ENCODE results near the gene BSND.
"Not testable (repeated sequence)": the region's sequence is repeated elsewhere in the genome, so short reads cannot be mapped to it uniquely, and the experiment has no call there.

BSND gene

DNA sequence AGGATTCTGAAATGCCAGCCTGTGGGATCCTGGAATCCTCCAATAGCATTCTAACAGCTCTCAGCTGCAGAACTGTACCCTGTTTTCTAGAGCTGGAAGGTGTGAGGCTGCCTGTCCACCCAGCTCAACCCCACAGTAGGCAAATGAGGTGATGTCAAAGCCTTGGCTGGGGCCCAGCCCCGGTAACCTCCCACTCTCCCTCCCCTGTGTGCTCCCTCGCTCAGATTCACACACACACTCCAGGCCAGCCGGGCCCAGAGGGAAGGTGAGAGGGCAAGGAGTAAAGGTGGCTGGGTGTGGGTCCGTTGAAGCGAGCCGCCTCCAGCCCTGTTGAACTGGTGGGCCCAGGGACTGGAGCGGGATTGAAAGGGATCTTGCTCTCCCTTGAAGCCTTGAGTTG is at the start of gene BSND:
BSND (plus strand) TSS at position 257 of the 400 bp plus-strand sequence. CDS start 254 bp downstream, outside the sequence.
- DNase-seq: no peak

DNA sequence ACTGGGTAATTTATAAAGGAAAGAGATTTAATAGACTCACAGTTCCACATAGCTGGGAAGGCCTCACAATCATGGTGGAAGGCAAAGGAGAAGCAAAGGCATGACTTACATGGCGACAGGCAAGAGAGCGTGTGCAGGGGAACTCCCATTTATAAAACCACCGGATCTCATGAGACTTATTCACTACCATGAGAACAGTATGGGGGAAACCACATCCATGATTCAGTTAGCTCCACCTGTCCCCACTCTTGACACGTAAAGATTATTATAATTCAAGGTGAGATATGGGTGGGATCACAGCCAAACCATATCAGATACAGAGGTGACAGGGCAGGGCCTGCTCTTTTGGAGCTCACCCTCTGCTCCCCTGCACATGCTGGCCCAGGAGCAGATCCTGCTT is 49.7 kb upstream of the BSND start:
- DNase-seq: no peak

DNA sequence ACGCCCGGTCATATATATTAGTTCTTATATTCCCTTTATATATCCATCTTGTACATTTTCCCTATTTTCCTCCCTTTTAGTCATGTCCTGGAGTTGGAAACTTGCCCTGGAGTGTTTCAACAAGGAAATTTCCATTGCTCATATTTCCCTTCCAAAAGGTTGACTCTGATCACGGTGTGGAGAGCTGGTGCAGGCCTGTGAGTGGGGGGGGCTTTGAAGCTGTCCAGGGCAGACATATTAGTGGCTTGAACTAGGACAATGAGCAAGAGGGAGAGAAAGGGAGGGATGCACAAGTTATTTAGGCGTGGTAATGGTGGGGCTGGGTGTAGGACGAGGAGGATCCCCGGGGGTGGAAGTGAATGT is 48.7 kb upstream of the BSND start:
- no peak for DNase-seq

DNA sequence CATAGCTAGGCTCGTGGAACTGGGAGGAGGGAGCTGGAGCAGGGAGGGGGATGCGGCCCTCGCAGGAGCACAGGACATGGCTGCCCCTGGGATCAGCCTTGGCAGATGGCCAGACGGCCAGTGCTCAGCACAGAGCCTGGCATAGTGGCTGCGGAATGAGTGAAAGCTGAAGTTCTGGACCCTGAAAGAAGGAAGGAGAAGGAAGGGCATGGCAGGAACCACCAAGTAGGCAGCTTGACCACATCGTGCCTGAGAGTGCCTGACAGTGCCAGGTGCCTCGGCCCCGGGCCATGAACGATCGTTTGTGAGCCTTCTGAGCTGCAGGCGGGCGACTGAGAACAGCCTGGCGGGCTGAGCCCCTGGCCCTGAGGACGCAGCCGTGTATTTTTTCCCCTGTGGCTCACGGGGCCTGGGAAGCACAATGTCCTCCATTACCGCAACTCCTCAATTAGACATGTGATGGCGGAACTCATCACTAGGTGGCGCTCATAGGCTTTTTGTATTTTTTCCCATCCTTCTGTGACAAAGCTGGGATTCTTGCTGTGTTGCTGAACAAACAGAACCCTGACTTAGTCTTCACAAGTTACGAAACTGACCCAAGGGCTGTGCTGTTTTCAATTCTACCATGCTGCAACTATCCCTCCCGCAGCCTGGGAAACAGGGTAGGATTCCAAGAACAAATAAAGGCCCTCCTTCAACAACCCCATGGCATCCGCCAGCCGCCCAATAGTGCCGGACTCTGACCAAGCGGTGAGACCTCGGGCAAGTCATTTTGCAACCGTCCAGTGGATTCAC is 48.2 kb upstream of the BSND start:
- DNase-seq: peak; percentile 8

DNA sequence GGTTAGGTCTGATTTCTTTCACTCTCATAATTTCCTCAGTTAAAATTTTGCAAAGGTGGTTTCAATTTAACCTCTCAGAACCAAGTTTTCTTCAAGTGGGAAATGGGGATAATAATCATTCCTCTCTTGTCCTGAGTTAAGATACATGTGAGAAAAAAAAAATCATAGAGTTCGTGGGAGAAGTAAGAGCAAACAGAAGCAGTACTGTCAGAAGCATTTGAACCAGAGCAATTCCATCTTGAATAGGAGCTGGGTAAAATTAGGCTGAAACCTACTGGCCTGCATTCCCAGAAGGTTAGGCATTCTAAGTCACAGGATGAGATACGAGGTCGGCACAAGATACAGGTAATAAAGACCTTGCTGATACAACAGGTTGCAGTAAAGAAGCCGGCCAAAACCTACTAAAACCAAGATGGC is 46.9 kb upstream of the BSND start:
- DNase-seq: no peak

DNA sequence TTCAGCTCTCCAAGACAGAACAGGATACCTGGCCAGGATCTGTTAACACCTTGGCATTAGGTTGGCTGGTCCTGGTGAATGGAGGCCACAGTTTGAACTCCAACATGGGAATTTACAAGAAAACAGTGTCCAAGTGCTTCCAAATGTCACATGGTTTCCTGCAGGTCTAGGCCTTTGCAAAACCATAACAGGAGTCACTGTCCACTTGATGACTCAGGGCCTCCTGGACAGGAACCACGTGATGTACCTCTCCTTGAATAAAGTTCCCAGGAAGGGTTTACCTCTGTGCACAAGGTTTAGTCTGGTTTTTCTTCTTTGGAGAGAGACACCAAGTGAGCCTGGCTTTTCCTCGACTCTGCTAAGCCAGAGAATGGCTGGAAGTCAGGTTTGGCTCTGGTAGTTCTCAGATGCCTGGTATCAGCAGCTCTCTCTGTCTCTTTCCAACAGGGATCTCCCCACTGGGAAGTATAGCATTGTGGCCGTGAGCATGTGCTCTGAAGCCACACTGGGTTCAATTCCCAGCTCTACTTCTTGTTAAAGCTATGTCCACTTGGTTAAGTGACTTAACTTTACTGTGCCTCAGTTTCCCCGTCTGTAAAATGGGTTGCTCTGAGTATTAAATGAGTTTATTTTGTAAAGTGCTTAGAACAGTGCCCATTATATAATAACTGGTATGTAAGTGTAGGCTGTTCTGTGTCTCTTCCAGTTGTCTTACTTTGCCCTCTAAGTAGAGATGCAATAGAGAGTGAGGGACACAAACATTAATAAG is 45.6 kb upstream of the BSND start:
- DNase-seq: no peak

DNA sequence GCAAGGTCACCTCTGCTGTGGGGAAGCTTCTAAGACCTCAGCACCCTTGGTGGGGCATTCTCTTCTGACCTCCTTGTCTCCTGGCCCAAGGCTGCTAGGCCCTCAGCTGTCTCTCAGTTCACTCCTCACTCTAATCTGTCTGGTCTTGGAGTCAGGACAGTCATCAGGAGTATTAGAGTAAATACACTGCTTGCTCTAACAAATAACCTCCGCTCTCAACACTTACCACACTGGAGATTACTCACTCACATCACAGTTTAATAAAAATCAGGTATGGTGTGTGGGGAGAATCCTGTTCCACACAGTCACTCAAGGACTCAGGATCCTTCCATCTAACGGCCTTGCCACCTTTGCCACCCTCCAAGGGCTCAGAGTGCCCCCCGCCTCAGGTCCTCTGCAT is 44.9 kb upstream of the BSND start:
- no peak for DNase-seq

DNA sequence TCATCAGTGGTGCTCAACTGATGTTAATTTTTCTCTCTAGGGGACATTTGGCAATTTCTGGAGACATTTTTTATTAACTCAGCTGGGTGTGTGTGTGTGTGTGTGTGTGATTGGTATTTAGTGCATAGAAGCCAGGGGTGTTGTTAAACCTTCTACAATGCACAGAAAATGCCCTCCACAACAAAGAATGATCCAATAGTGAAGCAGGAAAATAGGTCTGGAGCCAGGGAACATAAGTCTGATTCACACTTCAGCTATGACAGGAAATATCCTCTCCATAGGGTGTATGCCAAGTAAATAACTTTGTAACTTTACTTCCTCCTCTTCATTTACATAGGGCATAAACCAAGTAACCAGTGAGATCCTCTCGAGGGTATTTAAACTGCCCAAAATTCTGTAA is 43.4 kb upstream of the BSND start:
- DNase-seq: no peak

DNA sequence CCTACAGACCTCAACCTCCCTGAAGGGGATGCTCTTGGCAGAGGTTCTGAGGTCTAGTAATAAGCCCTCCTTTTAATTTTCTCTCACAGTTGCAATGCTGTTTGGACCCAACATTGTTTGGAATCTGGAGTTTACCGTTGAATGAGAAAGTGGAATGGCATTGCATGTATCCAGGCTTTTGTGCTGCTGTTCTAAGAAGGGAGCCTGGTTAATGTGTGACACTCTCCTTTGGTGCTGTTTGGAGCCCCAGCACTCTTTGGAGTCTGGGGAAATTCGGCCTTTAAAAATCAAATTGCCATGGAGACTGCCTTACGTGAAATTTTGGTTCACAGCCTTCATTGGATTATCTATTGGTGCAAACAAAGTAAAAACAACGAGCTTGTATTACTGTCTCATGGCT is 42.0 kb upstream of the BSND start:
- DNase-seq: no peak

DNA sequence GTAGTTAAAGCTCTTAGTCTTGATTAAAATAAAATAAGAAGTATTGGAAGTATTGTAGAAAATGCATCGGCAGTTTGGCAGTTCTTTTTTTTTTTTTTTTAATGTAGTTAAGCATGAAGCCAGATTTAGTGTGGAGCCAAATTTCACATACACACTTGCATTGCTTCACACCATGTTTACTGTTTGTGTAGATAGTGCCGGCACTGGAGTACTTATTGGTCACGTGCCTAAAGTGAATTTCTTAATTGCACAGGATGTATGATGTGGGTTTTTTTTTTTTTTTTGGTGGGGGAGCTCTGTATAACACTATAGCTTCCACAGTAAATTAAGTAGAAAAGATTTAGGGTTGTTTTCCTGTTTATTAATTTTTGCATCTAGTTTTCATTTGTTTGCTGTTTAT is 39.5 kb upstream of the BSND start:
- DNase-seq: no peak

DNA sequence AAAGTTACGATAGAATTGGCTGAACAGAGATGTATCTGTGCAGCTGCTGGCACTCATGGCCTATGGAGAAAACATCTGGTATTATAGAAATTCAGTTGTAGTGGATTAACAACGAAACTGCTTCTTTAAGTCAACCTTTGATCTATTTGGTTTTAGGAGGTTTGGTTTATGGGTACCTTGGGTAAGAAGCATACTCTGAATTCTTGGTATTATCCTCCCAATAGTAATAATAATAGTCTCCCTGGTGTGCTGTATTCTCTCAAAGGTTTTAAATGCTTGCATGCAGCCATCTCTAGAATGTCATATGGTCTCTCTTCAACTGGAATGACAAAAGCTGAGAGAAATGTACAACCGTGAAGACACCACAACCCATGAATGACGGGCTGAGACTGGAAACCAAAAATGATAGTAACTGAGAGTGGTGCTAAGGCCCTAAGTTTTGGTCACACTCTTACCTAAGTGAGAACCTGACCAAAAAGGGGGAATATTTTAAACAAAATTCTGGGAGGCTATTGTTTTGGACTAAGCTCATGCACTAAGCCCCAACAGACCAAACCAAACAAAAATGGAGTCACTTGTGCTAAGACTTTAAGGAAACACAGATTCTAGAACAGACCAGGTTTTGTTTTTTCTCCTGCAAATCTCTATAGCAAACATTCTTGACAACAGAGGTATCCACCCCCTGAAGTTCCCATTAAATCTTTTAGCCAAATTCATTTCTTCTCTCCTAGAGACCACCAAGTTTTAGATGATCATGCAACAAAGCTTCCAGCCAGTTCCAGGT is 35.9 kb upstream of the BSND start:
- DNase-seq: no peak

DNA sequence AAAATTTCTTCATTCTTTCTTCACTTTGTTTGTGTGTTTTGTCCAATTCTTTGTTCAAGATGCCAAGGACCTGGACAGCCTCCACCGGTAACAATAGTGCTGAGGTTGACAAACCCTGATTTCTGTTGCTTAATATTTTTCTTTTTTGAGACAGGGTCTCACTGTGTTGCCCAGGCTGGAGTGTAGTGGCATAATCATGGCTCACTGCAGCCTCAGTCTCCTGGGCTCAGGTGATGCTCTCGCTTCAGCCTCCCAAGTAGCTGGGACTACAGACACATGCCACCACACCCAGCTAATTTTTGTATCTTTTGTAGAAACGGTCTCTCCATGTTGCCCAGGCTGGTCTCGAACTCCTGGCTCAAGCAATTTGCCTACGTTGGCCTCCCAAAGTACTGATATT is 34.9 kb upstream of the BSND start:
- DNase-seq: not testable (repeated sequence)

DNA sequence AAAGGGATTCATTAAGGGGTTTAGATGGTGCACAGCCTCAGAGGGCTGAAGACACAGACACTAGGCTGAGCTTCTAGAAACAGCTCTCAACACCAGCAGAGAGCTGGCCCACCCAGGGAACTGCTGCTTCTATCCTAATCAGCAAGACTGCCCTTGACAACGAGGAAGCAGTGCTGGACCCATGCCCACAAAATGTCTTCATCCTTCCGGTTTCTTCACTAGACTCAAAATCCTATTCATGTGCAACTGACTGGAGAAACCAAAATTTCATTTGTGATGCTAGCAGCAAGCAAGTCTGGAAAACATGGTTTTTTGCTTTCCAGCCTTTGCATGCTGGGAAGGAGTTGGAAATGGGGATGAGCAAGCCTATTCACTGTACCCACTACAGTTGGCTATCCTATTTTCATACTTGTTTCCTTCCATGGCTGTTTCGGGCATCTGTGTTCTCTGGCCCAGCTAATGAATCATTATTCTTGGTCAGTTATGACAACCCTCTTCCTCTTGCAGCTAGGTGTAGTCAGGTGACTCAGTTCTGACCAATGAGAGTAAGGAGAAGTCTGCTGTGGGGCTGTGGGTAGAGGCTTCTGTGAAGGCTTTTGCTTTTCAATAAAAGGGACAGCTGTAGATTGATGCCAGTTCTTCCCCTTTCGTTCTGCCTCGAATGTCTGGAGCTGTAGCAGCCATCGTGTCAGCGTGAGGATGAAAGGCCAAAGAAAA is 33.0 kb upstream of the BSND start:
- DNase-seq: no peak

DNA sequence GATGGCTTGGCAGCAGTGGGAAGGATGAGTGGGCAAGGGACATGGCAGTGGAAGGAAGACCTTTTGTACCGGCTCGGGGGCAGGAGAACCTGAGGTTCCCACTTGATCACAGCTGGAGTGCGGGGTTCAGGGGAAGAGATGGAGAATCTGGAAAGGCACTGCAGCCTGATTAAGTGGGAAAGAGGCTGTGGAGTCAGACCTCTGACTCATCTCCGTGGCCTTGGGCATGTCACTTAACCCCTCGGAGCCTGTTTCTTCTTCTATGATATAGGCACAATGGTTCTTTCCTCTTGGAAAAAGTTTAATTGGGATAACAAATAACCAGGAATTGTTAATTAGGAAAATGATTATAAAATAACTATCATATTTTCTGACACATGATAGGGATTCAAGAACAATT is 31.4 kb upstream of the BSND start:
- no peak for DNase-seq

DNA sequence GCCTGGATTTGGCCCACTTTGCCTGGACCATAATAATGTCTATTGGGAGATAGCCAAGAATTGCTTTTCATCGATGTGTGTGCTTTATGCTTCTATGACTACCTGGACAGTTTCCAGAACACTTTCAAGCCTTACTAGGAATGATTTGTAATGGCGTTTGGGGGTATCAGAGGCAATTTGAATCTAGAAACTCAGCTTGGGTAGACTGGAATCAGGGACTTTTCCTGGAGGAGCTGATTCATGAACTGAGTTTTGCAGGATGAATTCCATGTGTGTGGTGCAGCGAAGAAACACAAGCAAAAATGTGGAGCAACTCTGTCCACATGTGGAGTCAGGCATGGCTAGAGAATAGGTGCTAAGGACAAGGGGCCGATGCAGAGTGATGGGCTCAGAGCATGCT is 30.2 kb upstream of the BSND start:
- no peak for DNase-seq

DNA sequence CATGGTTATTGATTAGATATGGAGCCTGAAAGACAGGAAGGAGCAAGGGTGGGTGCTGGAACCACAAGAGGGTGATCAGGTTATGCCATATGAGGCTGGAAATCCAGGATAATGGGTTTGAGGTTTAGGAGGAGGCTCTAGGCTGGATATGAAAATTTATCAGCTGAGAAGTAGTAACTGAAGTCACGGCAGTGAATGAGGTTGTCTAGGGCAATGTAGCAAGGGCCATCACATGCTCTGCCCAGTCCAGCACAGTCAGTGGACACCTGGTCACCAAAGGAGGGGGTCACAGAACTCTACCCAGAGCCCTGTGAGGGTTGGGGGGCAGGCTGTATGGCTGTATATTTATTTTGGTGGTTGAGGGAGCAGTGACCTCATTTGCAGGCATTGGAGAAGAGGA is 28.9 kb upstream of the BSND start:
- DNase-seq: no peak

DNA sequence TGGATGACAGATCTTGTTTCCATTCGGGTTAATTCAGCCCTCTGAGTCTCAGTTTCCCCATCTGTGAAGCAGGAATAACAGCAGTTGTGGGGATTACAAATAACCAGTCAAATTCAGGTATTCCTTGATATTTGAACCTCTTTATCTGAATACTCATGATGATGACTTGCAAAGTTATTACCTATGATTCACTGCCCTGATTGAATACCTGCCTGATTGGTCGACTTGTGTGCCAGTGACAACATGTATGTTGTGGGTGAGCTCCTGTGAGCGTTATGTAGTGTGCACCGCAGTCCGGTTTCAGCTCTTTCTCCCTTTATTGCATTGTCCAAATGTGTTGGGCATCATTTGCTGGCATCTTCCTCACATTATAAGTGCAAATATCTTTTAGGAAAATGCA is 27.8 kb upstream of the BSND start:
- DNase-seq: no peak

DNA sequence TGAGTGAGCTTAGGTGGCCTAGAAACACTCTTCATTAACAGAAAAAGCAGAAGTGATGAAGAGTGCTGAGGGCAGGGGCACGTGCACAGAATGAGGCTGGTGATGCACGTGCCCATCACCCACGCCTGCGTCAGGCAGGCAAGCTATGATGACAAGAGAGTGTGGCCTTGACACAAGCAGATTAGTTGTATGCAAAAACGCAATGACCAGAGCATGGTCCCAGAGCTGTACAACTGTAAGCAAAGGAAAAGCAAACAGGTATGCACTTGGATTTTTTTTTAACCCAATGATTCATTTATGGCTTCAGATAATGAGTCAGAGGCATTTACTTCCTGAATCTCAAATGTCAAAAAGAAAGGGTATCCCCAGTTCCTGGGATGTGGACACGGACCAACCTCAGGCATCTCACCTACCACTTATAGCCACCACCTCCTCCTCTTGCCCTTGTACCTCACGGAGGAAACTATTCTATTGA is 27.4 kb upstream of the BSND start:
- DNase-seq: no peak

DNA sequence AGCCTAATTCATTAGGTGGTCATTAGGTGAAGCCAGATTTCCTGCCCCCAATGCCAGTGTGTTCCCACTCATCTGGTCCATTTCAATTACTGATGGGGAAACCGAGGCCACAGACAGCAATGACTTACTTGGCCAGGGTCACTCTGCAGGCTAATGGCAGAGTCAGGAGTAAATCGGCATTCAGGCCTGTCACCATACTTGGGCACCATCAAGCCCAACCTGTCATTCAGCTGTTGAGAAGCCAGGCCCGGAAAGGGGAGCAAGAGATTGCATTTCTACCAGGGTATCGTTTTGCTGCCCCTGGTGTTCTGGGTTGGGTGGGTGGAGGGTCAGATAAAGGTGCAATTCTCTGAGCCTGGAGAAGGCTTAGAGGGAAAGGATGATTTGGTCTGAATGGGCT is 26.3 kb upstream of the BSND start:
- DNase-seq: no peak

DNA sequence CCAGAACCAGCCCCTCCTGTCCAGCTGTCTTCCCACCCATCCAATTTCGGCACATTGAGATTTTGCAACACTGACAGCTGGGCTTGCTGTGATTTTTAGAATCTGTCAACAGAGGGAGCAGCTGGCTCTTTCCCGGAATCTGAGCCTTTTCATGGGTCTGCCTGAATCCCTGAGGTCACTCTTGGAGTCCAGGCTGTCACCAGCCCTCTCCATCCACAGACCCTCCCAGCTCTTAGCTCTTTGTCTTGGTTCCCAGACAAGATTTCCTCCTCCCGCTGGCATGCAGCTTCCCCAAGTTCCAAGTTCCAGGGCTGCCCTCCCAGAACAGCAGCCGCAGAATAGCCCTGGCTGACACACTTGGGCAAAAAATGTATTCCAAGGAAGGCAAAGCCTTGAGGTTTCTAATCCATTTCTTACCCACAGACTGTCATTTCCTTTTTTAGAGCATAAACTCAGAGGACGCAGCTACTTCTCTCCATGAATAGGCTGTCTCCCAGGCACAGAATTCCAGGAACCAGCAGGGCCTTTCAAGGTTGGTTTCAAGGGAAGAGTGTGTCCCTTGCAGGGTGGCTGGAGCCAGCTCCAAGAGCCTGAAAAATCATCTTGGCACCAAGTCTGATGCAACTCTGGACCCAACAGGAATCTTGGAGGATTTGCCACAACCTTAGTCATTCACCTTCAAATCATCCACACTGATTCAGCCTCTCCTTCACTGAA is 25.4 kb upstream of the BSND start:
- no peak for DNase-seq

DNA sequence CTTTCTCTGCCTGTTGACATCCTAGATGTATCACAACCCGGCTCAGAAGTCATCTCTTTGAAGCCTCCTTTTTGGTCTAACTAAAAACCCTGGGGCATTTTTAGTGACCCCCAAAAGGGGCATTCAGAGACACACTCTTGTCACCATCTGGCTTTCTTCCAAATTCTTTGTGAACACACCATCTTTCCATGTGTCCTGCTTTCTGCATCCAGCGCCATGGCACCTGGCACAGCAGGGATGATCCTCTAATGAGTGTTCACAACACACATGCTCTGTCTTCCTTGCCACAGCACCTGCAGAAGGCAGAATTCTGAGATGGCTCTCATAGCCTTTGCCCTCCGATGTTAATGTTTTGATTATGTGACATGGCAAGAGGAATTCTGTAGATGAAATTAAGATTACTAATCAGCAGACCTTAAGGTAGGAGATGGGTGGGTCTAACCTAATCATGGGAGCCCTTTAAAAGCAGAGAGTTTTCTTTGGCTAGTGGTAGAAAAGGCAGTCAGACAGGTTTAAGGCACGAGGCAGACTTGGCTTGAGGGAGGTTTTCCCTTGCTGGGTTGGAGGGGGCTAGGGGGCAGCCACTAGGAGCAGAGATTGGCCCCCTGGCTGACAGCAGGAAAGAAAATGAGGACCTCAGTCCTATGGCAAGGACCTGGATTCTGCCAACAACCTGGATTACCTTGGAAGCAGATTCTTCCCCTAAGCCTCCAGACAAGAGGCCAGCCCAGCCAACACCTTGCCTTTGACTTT is 23.2 kb upstream of the BSND start:
- no peak for DNase-seq

DNA sequence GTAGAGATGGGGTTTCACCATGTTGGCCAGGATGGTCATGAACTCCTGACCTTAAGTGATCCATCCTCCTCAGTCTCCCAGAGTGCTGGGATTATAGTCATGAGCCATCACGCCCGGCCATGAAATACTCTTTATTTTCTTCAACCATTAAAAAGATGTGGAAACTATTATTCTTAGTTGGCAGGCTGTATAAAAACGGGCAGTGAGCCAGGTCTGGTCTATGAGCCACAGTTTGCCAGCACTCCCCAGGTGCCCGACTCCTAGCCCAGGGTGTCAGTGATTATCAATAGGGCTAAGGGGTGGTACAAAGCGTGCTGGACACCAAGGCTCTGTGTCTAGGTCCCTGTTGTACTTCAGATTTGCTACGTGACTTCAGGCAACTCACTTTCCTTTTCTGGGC is 22.0 kb upstream of the BSND start:
- no peak for DNase-seq
